GM12891 (cell line): ENCODE measurements around the gene INMT.

Experiments
- DNase-seq: peaks from one replicate; pipeline ENCODE4 v3.0.0; 2011; ENCODE audit warnings: low spot score; ENCODE audit not compliant: insufficient read length
- FAIRE-seq: peaks from 2 replicates; lab custom pipeline; 2011; peaks lifted over from hg19 to GRCh38; lab: Jason Lieb, UNC
- PAX5 ChIP-seq: IDR thresholded peaks from 2 replicates; pipeline ENCODE4 v1.6.1; 2011; ENCODE audit warnings: low read length, moderate library complexity, mild to moderate bottlenecking; ENCODE audit not compliant: insufficient read depth, severe bottlenecking
- POLR2A ChIP-seq: IDR thresholded peaks from 2 replicates; pipeline ENCODE4 v1.6.1; 2011; ENCODE audit warnings: low read depth, low read length, control low read depth
- POLR2AphosphoS5 ChIP-seq: IDR thresholded peaks from 2 replicates; pipeline ENCODE4 v1.6.1; 2011; ENCODE audit warnings: low read depth, low read length, control low read depth
- POU2F2 ChIP-seq: IDR thresholded peaks from 2 replicates; pipeline ENCODE4 v1.6.1; 2011; ENCODE audit warnings: low read depth, mild to moderate bottlenecking, control low read depth, low read length, moderate library complexity
- SPI1 ChIP-seq: IDR thresholded peaks from 2 replicates; pipeline ENCODE4 v1.6.1; 2011; ENCODE audit warnings: low read depth, low read length, control low read depth
- TAF1 ChIP-seq: IDR thresholded peaks from 2 replicates; pipeline ENCODE4 v1.6.1; 2011; ENCODE audit warnings: low read depth, low read length, control low read depth

Gene INMT

GRCh38 chr7:30727061-30727945, 24.6 kb upstream of the INMT start:
- peak; percentile 12; the same call in 1 of the 2 replicates for TF ChIP-seq SPI1
- TF ChIP-seq TAF1 = no peak
- peak; percentile 78 for FAIRE-seq
- DNase-seq = peak; percentile 35

GRCh38 chr7:30728591-30729100, 23.3 kb upstream of the INMT start:
- TF ChIP-seq TAF1 (no peak), PAX5 (no peak), POLR2A (no peak), SPI1 (no peak), POU2F2 (no peak), POLR2AphosphoS5 (no peak)
- FAIRE-seq (no peak), DNase-seq (no peak)

- no peak for DNase-seq
- TF ChIP-seq POLR2A (no peak), POLR2AphosphoS5 (no peak), PAX5 (no peak), TAF1 (no peak)
- no peak for FAIRE-seq
These were observed 22.3 kb upstream of the INMT start for GRCh38 chr7:30729642-30730041.

GRCh38 chr7:30730097-30730496, 21.8 kb upstream of the INMT start:
- no peak for FAIRE-seq
- TF ChIP-seq TAF1 (no peak), PAX5 (no peak), POLR2AphosphoS5 (no peak), POU2F2 (no peak), POLR2A (no peak), SPI1 (no peak)
- DNase-seq = no peak

GRCh38 chr7:30730996-30731395, 20.9 kb upstream of the INMT start:
- DNase-seq (no peak), FAIRE-seq (no peak)
- TF ChIP-seq TAF1 (no peak), PAX5 (no peak), POLR2A (no peak), POLR2AphosphoS5 (no peak), POU2F2 (no peak), SPI1 (no peak)

- TF ChIP-seq PAX5 = no peak
- no peak for TF ChIP-seq TAF1
- TF ChIP-seq POLR2AphosphoS5 = no peak
- no peak for TF ChIP-seq POLR2A
- TF ChIP-seq POU2F2 = no peak
- no peak for TF ChIP-seq SPI1
- DNase-seq = no peak
- no peak for FAIRE-seq
These were observed 20.4 kb upstream of the INMT start for GRCh38 chr7:30731581-30731980.

- TF ChIP-seq POLR2AphosphoS5 = no peak
- TF ChIP-seq PAX5 = no peak
- no peak for TF ChIP-seq POU2F2
- no peak for TF ChIP-seq TAF1
- TF ChIP-seq POLR2A = no peak
- no peak for TF ChIP-seq SPI1
- FAIRE-seq = no peak
- no peak for DNase-seq
These were observed 19.3 kb upstream of the INMT start for GRCh38 chr7:30732606-30733005.

GRCh38 chr7:30733216-30733615, 18.7 kb upstream of the INMT start:
- FAIRE-seq = no peak
- TF ChIP-seq SPI1 (no peak), POLR2A (no peak), TAF1 (no peak), POLR2AphosphoS5 (no peak)
- DNase-seq = no peak

GRCh38 chr7:30733691-30734090, 18.2 kb upstream of the INMT start:
- DNase-seq (no peak), FAIRE-seq (no peak)
- TF ChIP-seq SPI1 (no peak), POLR2A (no peak), PAX5 (no peak), TAF1 (no peak), POLR2AphosphoS5 (no peak), POU2F2 (no peak)

GRCh38 chr7:30734497-30734896, 17.4 kb upstream of the INMT start:
- DNase-seq = no peak
- TF ChIP-seq TAF1 (no peak), PAX5 (no peak), POLR2A (no peak), SPI1 (no peak), POU2F2 (no peak), POLR2AphosphoS5 (no peak)
- no peak for FAIRE-seq

GRCh38 chr7:30735631-30736030, 16.3 kb upstream of the INMT start:
- TF ChIP-seq TAF1 (no peak), POLR2A (no peak), PAX5 (no peak), POU2F2 (no peak), SPI1 (no peak)
- DNase-seq = no peak
- FAIRE-seq = no peak
